Cerebellar nuclear complex (tissue), 1 donor: ENCODE measurements around the gene OR8D2.

Source experiments
- DNase-seq, 2 experiments: peaks; one replicate each; lab custom pipeline; 2025; lab: John Stamatoyannopoulos, UW

Gene OR8D2

GRCh38 chr11:124320097-124320496, at the start of gene OR8D2:
Gene OR8D2, minus strand, starts transcription at chr11:124320197. Its CDS starts 0 bp downstream, at chr11:124320197.
- DNase-seq = no peak

- no peak for DNase-seq
Observed at GRCh38 chr11:124359566-124359965, 39.6 kb upstream of the OR8D2 start.

- DNase-seq = no peak
Observed at GRCh38 chr11:124346311-124346955, 26.4 kb upstream of the OR8D2 start.

GRCh38 chr11:124344346-124344745, 24.3 kb upstream of the OR8D2 start:
- no peak for DNase-seq

- no peak for DNase-seq
Observed at GRCh38 chr11:124340142-124340447, 20.1 kb upstream of the OR8D2 start.

- DNase-seq = no peak
Observed at GRCh38 chr11:124339396-124340141, 19.6 kb upstream of the OR8D2 start.

- DNase-seq = no peak
Observed at GRCh38 chr11:124331873-124332272, 11.9 kb upstream of the OR8D2 start.

- DNase-seq = no peak
Observed at GRCh38 chr11:124329787-124330478, 9.9 kb upstream of the OR8D2 start.

GRCh38 chr11:124327775-124328174, 7.8 kb upstream of the OR8D2 start:
- no peak for DNase-seq

- DNase-seq = no peak
Observed at GRCh38 chr11:124322356-124322755, 2.4 kb upstream of the OR8D2 start.

GRCh38 chr11:124315052-124315451, 4.9 kb downstream of the OR8D2 start:
- no peak for DNase-seq

GRCh38 chr11:124313849-124314248, 6.1 kb downstream of the OR8D2 start, which contains the start of gene OR8D1:
Gene OR8D1, minus strand, starts transcription at chr11:124313949. Its CDS starts 3,183 bp downstream, at chr11:124310766.
- no peak for DNase-seq

- DNase-seq = no peak
Observed at GRCh38 chr11:124313131-124313530, 6.9 kb downstream of the OR8D2 start.

GRCh38 chr11:124311670-124312069, 8.3 kb downstream of the OR8D2 start:
- DNase-seq = no peak

- no peak for DNase-seq
Observed at GRCh38 chr11:124311269-124311668, 8.7 kb downstream of the OR8D2 start.

GRCh38 chr11:124310721-124311120, 9.3 kb downstream of the OR8D2 start:
- DNase-seq = no peak

- DNase-seq = no peak
Observed at GRCh38 chr11:124307093-124307492, 12.9 kb downstream of the OR8D2 start.

GRCh38 chr11:124302347-124303125, 17.5 kb downstream of the OR8D2 start:
- no peak for DNase-seq

- no peak for DNase-seq
Observed at GRCh38 chr11:124301548-124301947, 18.4 kb downstream of the OR8D2 start.

GRCh38 chr11:124297921-124298320, 22.1 kb downstream of the OR8D2 start:
- DNase-seq = no peak

GRCh38 chr11:124296016-124296415, 24.0 kb downstream of the OR8D2 start:
- DNase-seq = no peak

GRCh38 chr11:124294687-124295086, 25.3 kb downstream of the OR8D2 start:
- no peak for DNase-seq
